Uterus (tissue), 2 donors: Measurements from ENCODE around the gene CAND2.

Experiments
- CTCF ChIP-seq, 4 experiments: fragments of 200-600 bp in 2 of 4; fragments of 450-650 bp in 2 of 4; sonication (generic) in 2 of 4; IDR thresholded peaks; one replicate each; pipeline ENCODE4 v1.5.1; 2016 to 2019; ENCODE audit warnings: antibody characterized with exemption in 4 of 4, mild to moderate bottlenecking in 2 of 4, moderate library complexity in 1 of 4
- POLR2A ChIP-seq, 2 donors: fragments of 450-650 bp; IDR thresholded peaks; one replicate each; pipeline ENCODE4 v1.6.1; 2016; ENCODE audit warnings: antibody characterized with exemption in 2 of 2, mild to moderate bottlenecking in 1 of 2, moderate library complexity in 1 of 2

- TF ChIP-seq CTCF (IDR thresholded peaks at IDR 0.05): no peak
- no peak for TF ChIP-seq POLR2A (IDR thresholded peaks at IDR 0.05)
These were observed 36.6 kb upstream of the CAND2 start for GRCh38 chr3:12759693-12760565.
